Natural killer cell (primary cell): Measurements from ENCODE around the gene RELCH. TPM values are rescaled to one million over a fixed set of nuclear protein-coding genes. Genes with fewer than 3 reads are reported as not detected.

Experiments used
- ATAC-seq, 3 donors: fragments of 150-1000 bp in 2 of 3; fragments of 200-7000 bp in 1 of 3; cut with Tn5 transposase; 1 replicate in 1 of 3; 2 replicates in 2 of 3; pipeline ENCODE4 v1.10.0; 2021; ENCODE audit warnings: mild to moderate bottlenecking in 2 of 3, moderate library complexity in 2 of 3
- DNase-seq, 2 donors: peaks; one replicate each; pipeline versions ENCODE4 v3.0.0 to v3.0.0-alpha.2; 2013 to 2021; ENCODE audit warnings: mixed read lengths in 1 of 2
- H3K27ac ChIP-seq: one replicate; pipeline ENCODE4 v1.5.1; 2013; ENCODE audit warnings: mild to moderate bottlenecking, low read length
- H3K27me3 ChIP-seq: one replicate; pipeline ENCODE4 v1.6.1; 2013; ENCODE audit warnings: low read length; ENCODE audit not compliant: control insufficient read depth, insufficient read depth
- H3K36me3 ChIP-seq: one replicate; pipeline ENCODE4 v1.6.1; 2013; ENCODE audit warnings: low read length; ENCODE audit not compliant: control insufficient read depth, insufficient read depth
- H3K4me1 ChIP-seq: one replicate; pipeline ENCODE4 v1.6.1; 2013; ENCODE audit warnings: low read length; ENCODE audit not compliant: control insufficient read depth, insufficient read depth
- H3K4me3 ChIP-seq: one replicate; pipeline ENCODE4 v1.5.1; 2013; ENCODE audit warnings: low read length
- H3K9me3 ChIP-seq: one replicate; pipeline ENCODE4 v1.6.1; 2013; ENCODE audit warnings: low read length; ENCODE audit not compliant: control insufficient read depth, insufficient read depth
- H3K27ac Mint-ChIP-seq, 2 donors: one replicate each; pipeline ENCODE4 v1.8.0; 2022; ENCODE audit warnings: mild to moderate bottlenecking in 2 of 2, mixed read lengths in 2 of 2, moderate library complexity in 1 of 2
- H3K27me3 Mint-ChIP-seq, 2 donors: one replicate each; pipeline ENCODE4 v1.8.0; 2022; ENCODE audit warnings: low read depth in 2 of 2, mixed read lengths in 2 of 2
- H3K36me3 Mint-ChIP-seq: one replicate; pipeline ENCODE4 v1.8.0; 2022; ENCODE audit warnings: mixed read lengths
- H3K4me1 Mint-ChIP-seq, 2 donors: one replicate each; pipeline ENCODE4 v1.8.0; 2022; ENCODE audit warnings: mixed read lengths in 2 of 2
- H3K4me3 Mint-ChIP-seq: one replicate; pipeline ENCODE4 v1.8.0; 2022; ENCODE audit warnings: mild to moderate bottlenecking, moderate library complexity, mixed read lengths
- H3K9me3 Mint-ChIP-seq, 2 donors: one replicate each; pipeline ENCODE4 v1.8.0; 2022; ENCODE audit warnings: mixed read lengths in 2 of 2
- WGBS: methylation state at CpG from one replicate; pipeline ENCODE4 v1.1.7; 2013; ENCODE audit warnings: missing lambda C conversion rate; ENCODE audit not compliant: insufficient coverage; 5-methylcytosine and 5-hydroxymethylcytosine counted together
- intact Hi-C: fragments of 100-400 bp; cut with micrococcal nuclease; formaldehyde crosslinking; loops from one replicate; pipeline ENCODE4 v1.14.2; 2022
- total RNA-seq, 4 donors: library from RNA; stranded (reverse); fragments of 120-200 nt in 1 of 4; gene quantifications; one replicate each; pipeline versions ENCODE4 v1.2.3 to v1.2.4, GENCODE V29; 2013 to 2022
- TF ChIP-seq, protein P1 (sequence below): fragments of 200-600 bp; IDR thresholded peaks from one replicate; pipeline ENCODE4 v1.8.0; 2022; ENCODE audit warnings: antibody characterized with exemption

Gene RELCH
- total RNA-seq, 3 donors from 2014 or later (not counting 1 experiment from before 2014, with no cell fraction given): 60.1 to 69.9 (median 63.9) TPM

DNA sequence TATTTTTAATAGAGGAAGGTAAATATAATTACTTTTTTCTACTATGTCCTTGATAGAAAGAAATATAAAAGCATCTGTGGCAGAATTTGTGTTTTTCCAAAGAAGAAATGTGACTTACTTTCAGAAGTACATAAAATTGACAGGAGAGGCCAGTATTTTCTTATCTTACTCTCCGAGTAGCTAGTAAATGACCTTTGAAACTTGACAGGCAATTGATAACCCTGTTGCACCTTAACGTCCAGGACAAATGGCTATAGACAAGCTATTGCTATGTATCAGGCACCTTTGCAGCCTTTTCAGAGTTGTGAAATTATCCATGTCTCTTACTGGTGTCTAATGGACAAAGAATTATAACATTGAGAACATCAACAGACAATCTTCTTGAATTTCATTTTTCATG lies 75.0 kb downstream of the RELCH start:
- no peaks in the 10 kb centered on the region for H3K9me3 ChIP-seq
- H3K4me3 Mint-ChIP-seq: no peak overlapping the region
- H3K36me3 ChIP-seq: peaks cover 83% of the 10 kb centered on the region
- peaks cover 0 to 4% of the 10 kb centered on the region in 2 donors for H3K4me1 Mint-ChIP-seq
- DNase-seq (no peak), ATAC-seq (no peak)
- H3K27ac Mint-ChIP-seq: no peak overlapping the region
- H3K9me3 Mint-ChIP-seq: no peaks in the 10 kb centered on the region
- TF ChIP-seq, protein P1, sequence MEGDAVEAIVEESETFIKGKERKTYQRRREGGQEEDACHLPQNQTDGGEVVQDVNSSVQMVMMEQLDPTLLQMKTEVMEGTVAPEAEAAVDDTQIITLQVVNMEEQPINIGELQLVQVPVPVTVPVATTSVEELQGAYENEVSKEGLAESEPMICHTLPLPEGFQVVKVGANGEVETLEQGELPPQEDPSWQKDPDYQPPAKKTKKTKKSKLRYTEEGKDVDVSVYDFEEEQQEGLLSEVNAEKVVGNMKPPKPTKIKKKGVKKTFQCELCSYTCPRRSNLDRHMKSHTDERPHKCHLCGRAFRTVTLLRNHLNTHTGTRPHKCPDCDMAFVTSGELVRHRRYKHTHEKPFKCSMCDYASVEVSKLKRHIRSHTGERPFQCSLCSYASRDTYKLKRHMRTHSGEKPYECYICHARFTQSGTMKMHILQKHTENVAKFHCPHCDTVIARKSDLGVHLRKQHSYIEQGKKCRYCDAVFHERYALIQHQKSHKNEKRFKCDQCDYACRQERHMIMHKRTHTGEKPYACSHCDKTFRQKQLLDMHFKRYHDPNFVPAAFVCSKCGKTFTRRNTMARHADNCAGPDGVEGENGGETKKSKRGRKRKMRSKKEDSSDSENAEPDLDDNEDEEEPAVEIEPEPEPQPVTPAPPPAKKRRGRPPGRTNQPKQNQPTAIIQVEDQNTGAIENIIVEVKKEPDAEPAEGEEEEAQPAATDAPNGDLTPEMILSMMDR: no peak
- H3K27ac ChIP-seq: no peak overlapping the region
- intact Hi-C loops: no loop called here
- peaks cover 26% of the 10 kb centered on the region for H3K36me3 Mint-ChIP-seq
- H3K4me1 ChIP-seq: no peaks in the 10 kb centered on the region
- 97% methylated on average over 2 of the region's 2 CpGs for WGBS
- no peak overlapping the region for H3K4me3 ChIP-seq
- H3K27me3 ChIP-seq: no peaks in the 10 kb centered on the region
- no peaks in the 10 kb centered on the region for H3K27me3 Mint-ChIP-seq

DNA sequence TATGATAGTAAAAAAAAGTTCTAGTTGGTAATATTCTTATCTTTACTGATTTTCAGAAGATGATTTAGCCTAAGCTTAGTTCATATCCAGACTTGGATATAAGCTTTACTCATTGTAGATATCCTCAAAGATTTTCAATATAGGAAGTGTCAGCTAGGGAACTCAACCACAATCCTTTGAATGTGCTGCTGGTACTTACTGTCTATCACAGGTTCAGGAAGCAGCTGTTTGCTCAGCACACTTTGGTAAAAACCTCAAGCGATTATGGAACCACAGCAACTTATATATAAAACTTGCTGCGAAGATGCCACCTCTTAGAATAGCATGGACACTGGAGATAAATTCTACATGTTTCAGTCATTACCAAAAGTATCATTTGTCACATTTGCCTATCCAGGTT lies 77.9 kb downstream of the RELCH start:
- H3K27me3 ChIP-seq: no peaks in the 10 kb centered on the region
- H3K4me3 ChIP-seq: no peak overlapping the region
- H3K4me1 ChIP-seq: no peaks in the 10 kb centered on the region
- peaks cover 76% of the 10 kb centered on the region for H3K36me3 ChIP-seq
- H3K36me3 Mint-ChIP-seq: peaks cover 8% of the 10 kb centered on the region
- peaks cover 0 to 7% of the 10 kb centered on the region in 2 donors for H3K4me1 Mint-ChIP-seq
- no peak overlapping the region for H3K4me3 Mint-ChIP-seq
- ATAC-seq (no peak), DNase-seq (no peak)
- H3K27ac Mint-ChIP-seq: no peak overlapping the region
- H3K9me3 Mint-ChIP-seq: no peaks in the 10 kb centered on the region
- no peaks in the 10 kb centered on the region for H3K9me3 ChIP-seq
- no peak overlapping the region for H3K27ac ChIP-seq
- 9% methylated on average over 2 of the region's 2 CpGs for WGBS
- no peaks in the 10 kb centered on the region for H3K27me3 Mint-ChIP-seq
- TF ChIP-seq, protein P1: no peak
- intact Hi-C loops: no loop called here

DNA sequence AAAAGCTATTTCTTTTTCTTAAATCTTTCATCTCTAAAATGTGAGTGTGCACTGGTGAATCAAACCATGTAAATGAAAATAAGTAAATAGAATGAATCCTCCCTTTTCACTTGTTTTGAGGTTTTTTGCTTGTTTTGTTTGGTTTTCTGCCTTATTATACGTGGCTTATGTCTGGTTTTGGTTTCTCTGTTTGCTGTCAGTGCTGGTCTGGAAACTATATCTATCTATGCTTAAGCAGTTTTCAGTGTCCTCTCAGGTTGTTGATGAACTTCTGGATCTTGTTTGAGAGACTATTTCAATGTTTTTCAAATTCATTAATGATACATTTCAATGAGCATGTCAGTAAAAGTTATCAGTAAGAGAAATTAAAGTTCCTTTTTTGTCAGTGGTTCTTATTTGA lies 90.0 kb downstream of the RELCH start:
- intact Hi-C loops: no loop called here
- H3K4me3 ChIP-seq: no peak overlapping the region
- TF ChIP-seq, protein P1: no peak
- peaks cover 14% of the 10 kb centered on the region for H3K36me3 Mint-ChIP-seq
- ATAC-seq (no peak), DNase-seq (no peak)
- H3K27me3 Mint-ChIP-seq: no peaks in the 10 kb centered on the region
- H3K36me3 ChIP-seq: peaks cover 47% of the 10 kb centered on the region
- H3K27me3 ChIP-seq: no peaks in the 10 kb centered on the region
- H3K4me3 Mint-ChIP-seq: no peak overlapping the region
- no peaks in the 10 kb centered on the region for H3K9me3 Mint-ChIP-seq
- 40% methylated on average over 1 of the region's 1 CpG for WGBS
- peaks cover 11 to 15% of the 10 kb centered on the region in 2 donors for H3K4me1 Mint-ChIP-seq
- no peak overlapping the region for H3K27ac Mint-ChIP-seq
- H3K9me3 ChIP-seq: no peaks in the 10 kb centered on the region
- no peak overlapping the region for H3K27ac ChIP-seq
- no peaks in the 10 kb centered on the region for H3K4me1 ChIP-seq

DNA sequence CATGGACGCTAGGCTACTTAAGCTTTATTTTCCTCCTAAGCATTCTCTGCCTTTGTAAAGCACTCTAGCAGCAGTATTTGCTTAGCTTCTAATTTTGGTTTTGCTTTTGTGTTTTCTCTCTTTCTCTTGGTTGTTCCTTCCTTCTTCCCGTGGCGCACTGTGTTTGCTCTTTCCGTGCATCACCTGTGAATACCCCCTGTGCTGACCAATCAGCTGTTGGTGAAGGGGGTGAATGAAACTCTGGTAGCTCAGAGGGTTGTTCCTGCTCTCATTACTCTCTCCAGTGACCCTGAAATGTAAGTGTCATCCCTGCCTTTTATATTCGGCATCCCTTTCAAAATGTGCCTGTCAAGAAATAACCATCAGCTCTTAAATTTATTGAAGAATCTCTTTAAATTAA lies 92.5 kb downstream of the RELCH start:
- Histone ChIP-seq H3K27ac (no peak overlapping the region), H3K9me3 (no peaks in the 10 kb centered on the region), H3K27me3 (no peaks in the 10 kb centered on the region), H3K4me3 (no peak overlapping the region), H3K4me1 (no peaks in the 10 kb centered on the region), H3K36me3 (peaks cover 54% of the 10 kb centered on the region)
- TF ChIP-seq, protein P1: no peak
- no peaks in the 10 kb centered on the region for H3K9me3 Mint-ChIP-seq
- no peak overlapping the region for H3K27ac Mint-ChIP-seq
- H3K36me3 Mint-ChIP-seq: peaks cover 14% of the 10 kb centered on the region
- intact Hi-C loops: no loop called here
- no peak for ATAC-seq
- H3K27me3 Mint-ChIP-seq: no peaks in the 10 kb centered on the region
- H3K4me1 Mint-ChIP-seq: peaks cover 11 to 14% of the 10 kb centered on the region in 2 donors
- 93% methylated on average over 1 of the region's 5 CpGs for WGBS
- no peak for DNase-seq
- H3K4me3 Mint-ChIP-seq: no peak overlapping the region
